H9 (cell line): ENCODE measurements around the gene LINC00632. TPM values are rescaled to one million over a fixed set of nuclear protein-coding genes. Genes with fewer than 3 reads are reported as not detected.

ENCODE experiments used
- DNase-seq: peaks from one replicate; pipeline ENCODE4 v3.0.0-alpha.2; 2017
- H2AFZ ChIP-seq: one replicate; pipeline ENCODE4 v1.6.1; 2013; ENCODE audit warnings: mild to moderate bottlenecking, low read length, control low read depth, moderate library complexity
- H2AK5ac ChIP-seq: 2 replicates; pipeline ENCODE4 v1.6.1; 2013; ENCODE audit warnings: low read length, control low read depth, mixed read lengths; ENCODE audit not compliant: insufficient read length
- H2BK120ac ChIP-seq: one replicate; pipeline ENCODE4 v1.6.1; 2013; ENCODE audit warnings: low read depth, mild to moderate bottlenecking, low read length, control low read depth, inconsistent platforms; ENCODE audit not compliant: poor library complexity, severe bottlenecking
- H2BK12ac ChIP-seq: 2 replicates; pipeline ENCODE4 v1.6.1; 2013; ENCODE audit warnings: low read length, control low read depth, mixed read lengths, low read depth; ENCODE audit not compliant: insufficient read length
- H2BK15ac ChIP-seq: 2 replicates; pipeline ENCODE4 v1.6.1; 2013; ENCODE audit warnings: low read depth, low read length, control low read depth
- H2BK20ac ChIP-seq: one replicate; pipeline ENCODE4 v1.6.1; 2013; ENCODE audit warnings: low read depth, mild to moderate bottlenecking, low read length, control low read depth, inconsistent platforms; ENCODE audit not compliant: poor library complexity, severe bottlenecking
- H2BK5ac ChIP-seq: 2 replicates; pipeline ENCODE4 v1.6.1; 2013; ENCODE audit warnings: low read length, control low read depth, mixed read lengths; ENCODE audit not compliant: insufficient read length
- H3K14ac ChIP-seq: 2 replicates; pipeline ENCODE4 v1.6.1; 2013; ENCODE audit warnings: low read length, control low read depth; ENCODE audit not compliant: insufficient read depth
- H3K18ac ChIP-seq: 2 replicates; pipeline ENCODE4 v1.6.1; 2013; ENCODE audit warnings: low read depth, mild to moderate bottlenecking, mixed read lengths, low read length, control low read depth; ENCODE audit not compliant: insufficient read length
- H3K23ac ChIP-seq: 2 replicates; pipeline ENCODE4 v1.6.1; 2013; ENCODE audit warnings: low read length, control low read depth, mixed read lengths, low read depth; ENCODE audit not compliant: insufficient read length
- H3K23me2 ChIP-seq: 2 replicates; pipeline ENCODE4 v1.6.1; 2013; ENCODE audit warnings: low read depth, mild to moderate bottlenecking, mixed read lengths, low read length, control low read depth; ENCODE audit not compliant: insufficient read length, poor library complexity, severe bottlenecking
- H3K27ac ChIP-seq: 2 replicates; pipeline ENCODE4 v1.5.1; 2013; ENCODE audit warnings: low read length, control low read depth, mixed read lengths, low read depth; ENCODE audit not compliant: insufficient read length
- H3K27me3 ChIP-seq: 2 replicates; pipeline ENCODE4 v1.6.1; 2013; ENCODE audit warnings: low read length, control low read depth, inconsistent platforms; ENCODE audit not compliant: insufficient read depth
- H3K4ac ChIP-seq: 2 replicates; pipeline ENCODE4 v1.6.1; 2013; ENCODE audit warnings: low read depth, mild to moderate bottlenecking, control low read depth, inconsistent platforms, low read length, moderate library complexity
- H3K4me1 ChIP-seq: 2 replicates; pipeline ENCODE4 v1.6.1; 2013; ENCODE audit warnings: low read length, control low read depth, inconsistent platforms; ENCODE audit not compliant: insufficient read depth
- H3K4me2 ChIP-seq: 2 replicates; pipeline ENCODE4 v1.6.1; 2013; ENCODE audit warnings: low read length, control low read depth, mixed read lengths; ENCODE audit not compliant: insufficient read length, insufficient read depth
- H3K56ac ChIP-seq: 2 replicates; pipeline ENCODE4 v1.6.1; 2013; ENCODE audit warnings: low read depth, mild to moderate bottlenecking, mixed read lengths, low read length, control low read depth; ENCODE audit not compliant: insufficient read length
- H3K79me1 ChIP-seq: 2 replicates; pipeline ENCODE4 v1.6.1; 2013; ENCODE audit warnings: low read depth, mild to moderate bottlenecking, moderate library complexity, low read length, control low read depth, inconsistent platforms; ENCODE audit not compliant: insufficient read depth, poor library complexity, severe bottlenecking
- H3K79me2 ChIP-seq: 2 replicates; pipeline ENCODE4 v1.6.1; 2013; ENCODE audit warnings: low read length, control low read depth, inconsistent platforms; ENCODE audit not compliant: insufficient read depth
- H3K9ac ChIP-seq: 2 replicates; pipeline ENCODE4 v1.6.1; 2013; ENCODE audit warnings: low read length, control low read depth, mixed read lengths; ENCODE audit not compliant: insufficient read length; ENCODE audit errors: extremely low read depth
- H3K9me3 ChIP-seq: one replicate; pipeline ENCODE4 v1.6.1; 2013; ENCODE audit warnings: low read depth, low read length, inconsistent platforms; ENCODE audit not compliant: control insufficient read depth
- H3T11ph ChIP-seq: one replicate; pipeline ENCODE4 v1.6.1; 2013; ENCODE audit warnings: mild to moderate bottlenecking, low read length, control low read depth, inconsistent platforms
- H4K20me1 ChIP-seq: one replicate; pipeline ENCODE4 v1.6.1; 2013; ENCODE audit not compliant: control insufficient read depth, insufficient read length, insufficient read depth
- H4K5ac ChIP-seq: 2 replicates; pipeline ENCODE4 v1.6.1; 2013; ENCODE audit warnings: low read depth, mild to moderate bottlenecking, mixed read lengths, low read length, control low read depth; ENCODE audit not compliant: insufficient read length
- H4K8ac ChIP-seq: replicated peaks from 2 replicates; pipeline ENCODE4 v1.6.1; 2013; ENCODE audit warnings: low read length, control low read depth, mixed read lengths, low read depth; ENCODE audit not compliant: insufficient read length
- H4K91ac ChIP-seq: 2 replicates; pipeline ENCODE4 v1.6.1; 2013; ENCODE audit warnings: low read depth, mild to moderate bottlenecking, moderate library complexity, mixed read lengths, low read length, control low read depth; ENCODE audit not compliant: insufficient read length
- H3K27ac Mint-ChIP-seq, 3 experiments: 2 replicates in 2 of 3; 3 replicates in 1 of 3; pipeline ENCODE4 v1.8.0; 2020 to 2021; ENCODE audit warnings: mixed read lengths in 3 of 3, mild to moderate bottlenecking in 1 of 3, moderate library complexity in 1 of 3
- H3K27me3 Mint-ChIP-seq: 2 replicates; pipeline ENCODE4 v1.8.0; 2021; ENCODE audit warnings: low read depth, mild to moderate bottlenecking, moderate library complexity, mixed read lengths
- H3K36me3 Mint-ChIP-seq, 3 experiments: 2 replicates in 2 of 3; 3 replicates in 1 of 3; pipeline ENCODE4 v1.8.0; 2020 to 2021; ENCODE audit warnings: low read depth in 3 of 3, mixed read lengths in 3 of 3; ENCODE audit not compliant: insufficient read depth in 1 of 3
- H3K4me1 Mint-ChIP-seq, 2 experiments: 2 replicates each; pipeline ENCODE4 v1.8.0; 2020; ENCODE audit warnings: mixed read lengths in 2 of 2
- H3K4me3 Mint-ChIP-seq, 2 experiments: 2 replicates in 1 of 2; 3 replicates in 1 of 2; pipeline ENCODE4 v1.8.0; 2020 to 2021; ENCODE audit warnings: mild to moderate bottlenecking in 2 of 2, mixed read lengths in 2 of 2, moderate library complexity in 1 of 2
- H3K9me3 Mint-ChIP-seq, 2 experiments: 2 replicates in 1 of 2; 3 replicates in 1 of 2; pipeline ENCODE4 v1.8.0; 2020; ENCODE audit warnings: mild to moderate bottlenecking in 2 of 2, mixed read lengths in 2 of 2, moderate library complexity in 1 of 2
- CTCF ChIP-seq: fragments of 200-600 bp; sonication (generic); conservative IDR thresholded peaks from 3 replicates; pipeline ENCODE4 v1.8.0; 2021; ENCODE audit warnings: antibody characterized with exemption, mild to moderate bottlenecking
- WGBS: extraction: QIAGEN DNeasy Blood & Tissue Kit; methylation state at CpG from one replicate; pipeline ENCODE4 v1.1.7; 2013; ENCODE audit warnings: missing lambda C conversion rate, low lambda C conversion rate, mixed read lengths; ENCODE audit not compliant: insufficient read length; ENCODE audit errors: extremely low coverage; 5-methylcytosine and 5-hydroxymethylcytosine counted together
- total RNA-seq: library from RNA; stranded (reverse); gene quantifications from 2 replicates; pipeline ENCODE4 v1.2.1, GENCODE V29; 2021

Gene LINC00632
- total RNA-seq, 1 experiment from 2014 or later, result 46.3 TPM

- Histone ChIP-seq H3K9ac (no peak overlapping the region), H3K23me2 (no peaks in the 10 kb centered on the region), H3K4me1 (no peaks in the 10 kb centered on the region), H2AK5ac (no peak overlapping the region), H2BK12ac (no peak overlapping the region), H2AFZ (no peak overlapping the region), H4K8ac (peak overlapping the region; percentile 3), H2BK120ac (no peak overlapping the region), H3K4me2 (no peak overlapping the region), H2BK15ac (no peak overlapping the region), H3K23ac (no peak overlapping the region), H3K79me1 (no peaks in the 10 kb centered on the region), H3K56ac (no peak overlapping the region), H3K4ac (no peak overlapping the region), H2BK20ac (no peak overlapping the region), H4K20me1 (no peaks in the 10 kb centered on the region), H2BK5ac (no peak overlapping the region), H4K5ac (no peak overlapping the region), H3K14ac (no peak overlapping the region), H3K18ac (no peak overlapping the region), H3K9me3 (peaks cover 34% of the 10 kb centered on the region), H3K79me2 (no peaks in the 10 kb centered on the region), H3K27me3 (no peaks in the 10 kb centered on the region), H3T11ph (no peak overlapping the region), H3K27ac (peak overlapping the region; percentile 1), H4K91ac (no peak overlapping the region)
- Mint-ChIP-seq H3K4me3 (no peak overlapping the region), H3K27ac (no peak overlapping the region), H3K36me3 (no peaks in the 10 kb centered on the region), H3K27me3 (no peaks in the 10 kb centered on the region), H3K9me3 (no peaks in the 10 kb centered on the region), H3K4me1 (no peaks in the 10 kb centered on the region)
- no peak for TF ChIP-seq CTCF
- DNase-seq, result no peak
- WGBS, result 100% methylated on average over 3 of the region's 3 CpGs
Observed at GRCh38 chrX:140724736-140725135, 15.2 kb downstream of the LINC00632 start.
